Measurements from ENCODE around the gene NPEPL1. TPM values are rescaled to one million over a fixed set of nuclear protein-coding genes. Genes with fewer than 3 reads are reported as not detected.

Gene NPEPL1
- total RNA-seq, 1 experiment from 2014 or later: 31.1 TPM

DNA sequence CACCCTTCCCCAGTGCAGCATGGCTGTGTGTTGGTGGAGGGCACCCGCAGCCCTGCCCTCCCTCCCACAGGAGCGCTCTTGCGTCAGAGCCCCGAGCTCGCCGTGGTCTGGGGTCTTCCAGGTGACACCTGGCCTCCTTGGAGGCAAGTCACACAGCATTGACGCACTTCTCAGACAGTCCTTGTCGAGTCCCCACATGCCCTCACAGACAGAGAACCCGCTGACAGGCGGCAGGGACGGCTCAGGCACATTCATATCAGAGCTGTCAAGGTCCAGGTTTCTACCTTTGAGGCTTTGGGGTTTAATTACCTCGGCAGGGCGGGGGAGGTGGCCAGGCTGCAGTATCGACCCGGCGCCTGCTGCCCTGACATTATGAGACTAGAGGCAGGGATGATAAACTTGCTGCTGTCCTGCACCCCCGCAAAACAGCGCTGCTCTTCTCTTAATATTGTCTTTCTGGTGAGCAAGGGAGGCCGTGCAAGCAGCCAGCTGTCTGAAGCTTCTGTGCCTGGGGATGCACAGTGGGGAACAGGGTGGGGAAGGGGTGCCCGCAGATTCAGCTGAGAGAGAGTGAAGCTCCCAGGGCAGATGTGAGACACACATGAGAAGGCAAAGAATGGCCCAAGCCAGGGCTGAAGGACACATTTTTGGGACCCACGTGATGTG lies 4.7 kb downstream of the NPEPL1 start:
- H3T11ph ChIP-seq (ENCODE audit: low read length): no peak overlapping the region
- no peak overlapping the region for H2BK12ac ChIP-seq (ENCODE audit: insufficient read length, low read depth, low read length)
- H3K23me2 ChIP-seq (ENCODE audit: insufficient read length, low read depth, low read length, poor library complexity, severe bottlenecking): no peaks in the 10 kb centered on the region
- H3K9ac ChIP-seq (ENCODE audit: extremely low read depth, insufficient read length, low read length): no peak overlapping the region
- no CpG with 5 or more reads among the region's 21 CpGs for WGBS (ENCODE audit: extremely low coverage, insufficient read length, low lambda C conversion rate)
- peak overlapping the region; percentile 29 to 83 (median 41); a peak in 2 of 7 replicates for H3K27ac Mint-ChIP-seq
- H2AK5ac ChIP-seq (ENCODE audit: insufficient read length, low read length): no peak overlapping the region
- no peaks in the 10 kb centered on the region for H4K20me1 ChIP-seq (ENCODE audit: control insufficient read depth, insufficient read depth, insufficient read length)
- no peak overlapping the region for H3K56ac ChIP-seq (ENCODE audit: insufficient read length, low read depth, low read length)
- no peaks in the 10 kb centered on the region for H3K9me3 ChIP-seq (ENCODE audit: control insufficient read depth, low read depth, low read length)
- H3K4me1 ChIP-seq (ENCODE audit: insufficient read depth, low read length): peaks cover 2% of the 10 kb centered on the region; the same call in 1 of the 2 replicates
- no peak overlapping the region for H3K18ac ChIP-seq (ENCODE audit: insufficient read length, low read depth, low read length)
- no peak overlapping the region for H2BK15ac ChIP-seq (ENCODE audit: low read depth, low read length)
- no peak overlapping the region for H2BK120ac ChIP-seq (ENCODE audit: low read depth, low read length, poor library complexity, severe bottlenecking)
- no peaks in the 10 kb centered on the region for H3K9me3 Mint-ChIP-seq
- no peaks in the 10 kb centered on the region for H3K27me3 Mint-ChIP-seq (ENCODE audit: low read depth)
- no peak overlapping the region for H2BK5ac ChIP-seq (ENCODE audit: insufficient read length, low read length)
- no peaks in the 10 kb centered on the region for H3K79me1 ChIP-seq (ENCODE audit: insufficient read depth, low read depth, low read length, poor library complexity, severe bottlenecking)
- peaks cover 2 to 27% (median 13%) of the 10 kb centered on the region in 3 experiments; a peak in 6 of 7 replicates for H3K36me3 Mint-ChIP-seq (ENCODE audit: insufficient read depth in 1 of 3, low read depth in 3 of 3)
- H3K27me3 ChIP-seq (ENCODE audit: insufficient read depth, low read length): no peaks in the 10 kb centered on the region
- H2BK20ac ChIP-seq (ENCODE audit: low read depth, low read length, poor library complexity, severe bottlenecking): no peak overlapping the region
- no peak overlapping the region for H3K4ac ChIP-seq (ENCODE audit: low read depth, low read length)
- peaks cover 2% of the 10 kb centered on the region; the same call in 1 of the 2 replicates for H3K79me2 ChIP-seq (ENCODE audit: insufficient read depth, low read length)
- H3K4me3 Mint-ChIP-seq: peak overlapping the region in 1 of 2 experiments; percentile 44; a peak in 1 of 5 replicates
- H4K91ac ChIP-seq (ENCODE audit: insufficient read length, low read depth, low read length): no peak overlapping the region
- peak; percentile 18 for DNase-seq
- no peak overlapping the region for H3K4me2 ChIP-seq (ENCODE audit: insufficient read depth, insufficient read length, low read length)
- no peak overlapping the region for H4K5ac ChIP-seq (ENCODE audit: insufficient read length, low read depth, low read length)
- H2AFZ ChIP-seq (ENCODE audit: low read length): no peak overlapping the region
- no peak overlapping the region for H3K23ac ChIP-seq (ENCODE audit: insufficient read length, low read depth, low read length)
- TF ChIP-seq, protein P1, sequence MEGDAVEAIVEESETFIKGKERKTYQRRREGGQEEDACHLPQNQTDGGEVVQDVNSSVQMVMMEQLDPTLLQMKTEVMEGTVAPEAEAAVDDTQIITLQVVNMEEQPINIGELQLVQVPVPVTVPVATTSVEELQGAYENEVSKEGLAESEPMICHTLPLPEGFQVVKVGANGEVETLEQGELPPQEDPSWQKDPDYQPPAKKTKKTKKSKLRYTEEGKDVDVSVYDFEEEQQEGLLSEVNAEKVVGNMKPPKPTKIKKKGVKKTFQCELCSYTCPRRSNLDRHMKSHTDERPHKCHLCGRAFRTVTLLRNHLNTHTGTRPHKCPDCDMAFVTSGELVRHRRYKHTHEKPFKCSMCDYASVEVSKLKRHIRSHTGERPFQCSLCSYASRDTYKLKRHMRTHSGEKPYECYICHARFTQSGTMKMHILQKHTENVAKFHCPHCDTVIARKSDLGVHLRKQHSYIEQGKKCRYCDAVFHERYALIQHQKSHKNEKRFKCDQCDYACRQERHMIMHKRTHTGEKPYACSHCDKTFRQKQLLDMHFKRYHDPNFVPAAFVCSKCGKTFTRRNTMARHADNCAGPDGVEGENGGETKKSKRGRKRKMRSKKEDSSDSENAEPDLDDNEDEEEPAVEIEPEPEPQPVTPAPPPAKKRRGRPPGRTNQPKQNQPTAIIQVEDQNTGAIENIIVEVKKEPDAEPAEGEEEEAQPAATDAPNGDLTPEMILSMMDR (conservative IDR thresholded peaks at IDR 0.05): no peak
- H3K27ac ChIP-seq (ENCODE audit: insufficient read length, low read depth, low read length): no peak overlapping the region
- H3K4me1 Mint-ChIP-seq: peaks cover 12 to 14% of the 10 kb centered on the region in 2 experiments
- no peak overlapping the region for H3K14ac ChIP-seq (ENCODE audit: insufficient read depth, low read length)
- no peak overlapping the region for H4K8ac ChIP-seq (replicated peaks; ENCODE audit: insufficient read length, low read depth, low read length)

Data from H9 (cell line).